Keratinocyte (primary cell): ENCODE data around the gene AKT1.

Experiments
- EZH2 ChIP-seq: IDR thresholded peaks from one replicate; pipeline ENCODE4 v1.6.1; 2012; ENCODE audit warnings: inconsistent platforms, mild to moderate bottlenecking, low read length, moderate library complexity
- TF ChIP-seq, protein P1 (sequence below), 3 experiments: IDR thresholded peaks in 1 of 3; conservative IDR thresholded peaks in 1 of 3; optimal IDR thresholded peaks in 1 of 3; 2 replicates in 2 of 3; 3 replicates in 1 of 3; pipeline versions ENCODE3 to v1.5.1; 2011; ENCODE audit warnings: low read length in 3 of 3, mild to moderate bottlenecking in 3 of 3, moderate library complexity in 2 of 3, control low read depth in 1 of 3, inconsistent platforms in 1 of 3; ENCODE audit not compliant: insufficient read depth in 2 of 3; ENCODE audit errors: extremely low read depth in 1 of 3

DNA sequence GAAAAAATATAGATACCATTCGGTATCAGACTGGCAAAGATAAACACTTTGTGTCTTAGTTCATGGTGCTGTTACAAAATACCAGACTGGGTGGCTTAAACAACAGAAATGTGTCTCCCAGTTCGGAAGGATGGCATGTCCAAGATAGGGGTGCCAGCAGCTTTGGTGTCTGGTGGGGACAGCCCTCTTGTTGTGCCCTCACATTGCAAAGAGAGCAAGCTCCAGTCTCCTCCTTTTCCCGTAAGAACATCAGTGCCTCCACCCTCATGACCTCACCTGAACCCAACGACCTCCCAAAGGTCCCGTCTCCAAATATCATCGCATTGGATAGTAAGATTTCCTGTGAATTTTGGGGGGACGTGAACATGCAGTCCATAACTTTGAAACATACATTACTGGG, 17.7 kb upstream of the AKT1 start:
- TF ChIP-seq, protein P1, sequence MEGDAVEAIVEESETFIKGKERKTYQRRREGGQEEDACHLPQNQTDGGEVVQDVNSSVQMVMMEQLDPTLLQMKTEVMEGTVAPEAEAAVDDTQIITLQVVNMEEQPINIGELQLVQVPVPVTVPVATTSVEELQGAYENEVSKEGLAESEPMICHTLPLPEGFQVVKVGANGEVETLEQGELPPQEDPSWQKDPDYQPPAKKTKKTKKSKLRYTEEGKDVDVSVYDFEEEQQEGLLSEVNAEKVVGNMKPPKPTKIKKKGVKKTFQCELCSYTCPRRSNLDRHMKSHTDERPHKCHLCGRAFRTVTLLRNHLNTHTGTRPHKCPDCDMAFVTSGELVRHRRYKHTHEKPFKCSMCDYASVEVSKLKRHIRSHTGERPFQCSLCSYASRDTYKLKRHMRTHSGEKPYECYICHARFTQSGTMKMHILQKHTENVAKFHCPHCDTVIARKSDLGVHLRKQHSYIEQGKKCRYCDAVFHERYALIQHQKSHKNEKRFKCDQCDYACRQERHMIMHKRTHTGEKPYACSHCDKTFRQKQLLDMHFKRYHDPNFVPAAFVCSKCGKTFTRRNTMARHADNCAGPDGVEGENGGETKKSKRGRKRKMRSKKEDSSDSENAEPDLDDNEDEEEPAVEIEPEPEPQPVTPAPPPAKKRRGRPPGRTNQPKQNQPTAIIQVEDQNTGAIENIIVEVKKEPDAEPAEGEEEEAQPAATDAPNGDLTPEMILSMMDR (optimal IDR thresholded peaks at IDR 0.05 in 1 of 3, IDR thresholded peaks at IDR 0.05 in 1 of 3, conservative IDR thresholded peaks at IDR 0.05 in 1 of 3; ENCODE audit: extremely low read depth in 1 of 3, insufficient read depth in 2 of 3, low read length in 3 of 3) = no peak
- TF ChIP-seq EZH2 = no peak
